Osteoblast (primary cell): ENCODE measurements around the gene IGF1R. TPM values are rescaled to one million over a fixed set of nuclear protein-coding genes. Genes with fewer than 3 reads are reported as not detected.

Source experiments
- DNase-seq: peaks from one replicate; pipeline ENCODE4 v3.0.0; 2011; ENCODE audit warnings: low spot score, mixed read lengths; ENCODE audit not compliant: insufficient read length; ENCODE audit errors: missing footprints
- H2AFZ ChIP-seq: 2 replicates; pipeline ENCODE4 v1.6.0; 2011; ENCODE audit warnings: mild to moderate bottlenecking, low read length
- H3K27ac ChIP-seq: 2 replicates; pipeline ENCODE4 v1.5.1; 2011; ENCODE audit warnings: mild to moderate bottlenecking, low read depth, low read length, moderate library complexity
- H3K27me3 ChIP-seq: 2 replicates; pipeline ENCODE4 v1.6.0; 2012; ENCODE audit warnings: mild to moderate bottlenecking, control low read depth, inconsistent platforms, low read length, moderate library complexity; ENCODE audit not compliant: insufficient read depth
- H3K36me3 ChIP-seq: 2 replicates; pipeline ENCODE4 v1.5.1; 2011; ENCODE audit warnings: mild to moderate bottlenecking, low read length, control low read depth, moderate library complexity; ENCODE audit not compliant: insufficient read depth
- H3K4me1 ChIP-seq: 2 replicates; pipeline ENCODE4 v1.5.1; 2011; ENCODE audit warnings: mild to moderate bottlenecking, low read length, control low read depth, moderate library complexity; ENCODE audit not compliant: insufficient read depth
- H3K4me2 ChIP-seq: 2 replicates; pipeline ENCODE4 v1.6.0; 2011; ENCODE audit warnings: mild to moderate bottlenecking, low read length; ENCODE audit not compliant: insufficient read depth
- H3K4me3 ChIP-seq: fragments of 200-600 bp; sonication (generic); 3 replicates; pipeline ENCODE4 v1.5.1; 2012; ENCODE audit warnings: mild to moderate bottlenecking, low read length, inconsistent platforms; ENCODE audit not compliant: insufficient read depth
- H3K79me2 ChIP-seq: 2 replicates; pipeline ENCODE4 v1.6.0; 2012; ENCODE audit warnings: mild to moderate bottlenecking, low read length, control low read depth, inconsistent platforms; ENCODE audit not compliant: insufficient read depth
- H3K9me3 ChIP-seq: 2 replicates; pipeline ENCODE4 v1.5.1; 2011; ENCODE audit warnings: low read depth, low read length, control low read depth
- H4K20me1 ChIP-seq: 2 replicates; pipeline ENCODE4 v1.6.0; 2012; ENCODE audit warnings: mild to moderate bottlenecking, low read length, control low read depth; ENCODE audit not compliant: insufficient read depth
- total RNA-seq: library from RNA; depleted of rRNA; stranded (reverse); fragments of >200 nt; gene quantifications from 2 replicates; pipeline ENCODE4 v1.2.3, GENCODE V29; 2012
- TF ChIP-seq, protein P1 (sequence below): IDR thresholded peaks from 2 replicates; pipeline ENCODE4 v1.5.1; 2011; ENCODE audit warnings: mild to moderate bottlenecking, low read depth, low read length, moderate library complexity; ENCODE audit errors: extremely low read depth

IGF1R gene
- total RNA-seq, 1 donor, result 18.8 TPM

DNA sequence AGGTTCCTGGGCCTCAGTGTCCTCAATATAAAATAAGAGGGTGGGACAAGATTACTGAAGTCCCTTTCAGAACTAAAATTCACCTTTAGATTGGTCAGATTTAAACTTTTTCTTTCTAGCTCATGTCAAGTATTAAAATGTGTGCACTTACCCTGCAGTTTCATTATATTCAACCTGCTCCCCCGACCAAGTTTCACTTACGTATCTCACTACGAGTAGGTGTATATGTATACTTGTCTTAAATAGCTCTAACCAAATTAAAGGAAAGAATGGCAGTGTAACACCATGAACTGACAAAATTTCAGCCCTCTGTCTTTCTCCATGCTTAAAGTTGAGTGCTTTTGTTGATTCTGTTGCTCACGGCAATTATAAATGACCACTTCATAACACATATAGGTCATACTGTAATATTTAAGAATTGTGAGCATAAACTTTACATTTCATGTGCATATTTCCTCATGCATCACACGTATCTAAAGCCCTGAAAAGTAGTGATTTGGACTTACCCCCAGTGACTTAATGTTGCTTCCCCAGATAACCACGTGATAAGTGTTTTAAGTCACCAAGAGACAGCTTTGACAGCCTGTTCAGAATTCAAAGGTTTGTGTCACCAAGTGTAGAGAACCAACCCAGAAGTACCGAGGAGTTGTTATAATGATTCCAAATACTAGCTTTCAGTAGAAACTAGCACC, 289.2 kb downstream of the IGF1R start:
- Histone ChIP-seq H3K79me2 (no peaks in the 10 kb centered on the region), H3K4me2 (no peak overlapping the region), H2AFZ (no peak overlapping the region), H3K4me3 (no peak overlapping the region), H3K9me3 (no peaks in the 10 kb centered on the region), H3K27ac (no peak overlapping the region), H3K4me1 (peaks cover 4% of the 10 kb centered on the region), H4K20me1 (no peaks in the 10 kb centered on the region), H3K36me3 (peaks cover 23% of the 10 kb centered on the region), H3K27me3 (no peaks in the 10 kb centered on the region)
- DNase-seq, result no peak
- TF ChIP-seq, protein P1, sequence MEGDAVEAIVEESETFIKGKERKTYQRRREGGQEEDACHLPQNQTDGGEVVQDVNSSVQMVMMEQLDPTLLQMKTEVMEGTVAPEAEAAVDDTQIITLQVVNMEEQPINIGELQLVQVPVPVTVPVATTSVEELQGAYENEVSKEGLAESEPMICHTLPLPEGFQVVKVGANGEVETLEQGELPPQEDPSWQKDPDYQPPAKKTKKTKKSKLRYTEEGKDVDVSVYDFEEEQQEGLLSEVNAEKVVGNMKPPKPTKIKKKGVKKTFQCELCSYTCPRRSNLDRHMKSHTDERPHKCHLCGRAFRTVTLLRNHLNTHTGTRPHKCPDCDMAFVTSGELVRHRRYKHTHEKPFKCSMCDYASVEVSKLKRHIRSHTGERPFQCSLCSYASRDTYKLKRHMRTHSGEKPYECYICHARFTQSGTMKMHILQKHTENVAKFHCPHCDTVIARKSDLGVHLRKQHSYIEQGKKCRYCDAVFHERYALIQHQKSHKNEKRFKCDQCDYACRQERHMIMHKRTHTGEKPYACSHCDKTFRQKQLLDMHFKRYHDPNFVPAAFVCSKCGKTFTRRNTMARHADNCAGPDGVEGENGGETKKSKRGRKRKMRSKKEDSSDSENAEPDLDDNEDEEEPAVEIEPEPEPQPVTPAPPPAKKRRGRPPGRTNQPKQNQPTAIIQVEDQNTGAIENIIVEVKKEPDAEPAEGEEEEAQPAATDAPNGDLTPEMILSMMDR, result no peak

GRCh38 chr15:98938105-98938417, 289.7 kb downstream of the IGF1R start:
- TF ChIP-seq, protein P1, result no peak

GRCh38 chr15:98938799-98939198, 290.5 kb downstream of the IGF1R start:
- H3K36me3 ChIP-seq, result peaks cover 23% of the 10 kb centered on the region

More at GRCh38 chr15:98938105-98938417, 289.7 kb downstream of the IGF1R start:
- H3K79me2 ChIP-seq, result no peaks in the 10 kb centered on the region
- H3K4me1 ChIP-seq, result peaks cover 4% of the 10 kb centered on the region
- peaks cover 23% of the 10 kb centered on the region for H3K36me3 ChIP-seq
- no peak overlapping the region for H3K4me2 ChIP-seq
- H2AFZ ChIP-seq, result no peak overlapping the region
- no peak for DNase-seq
- no peaks in the 10 kb centered on the region for H4K20me1 ChIP-seq
- H3K9me3 ChIP-seq, result no peaks in the 10 kb centered on the region
- no peak overlapping the region for H3K27ac ChIP-seq
- no peak overlapping the region for H3K4me3 ChIP-seq
- no peaks in the 10 kb centered on the region for H3K27me3 ChIP-seq

More at GRCh38 chr15:98938799-98939198, 290.5 kb downstream of the IGF1R start:
- TF ChIP-seq, protein P1, result no peak
- no peaks in the 10 kb centered on the region for H4K20me1 ChIP-seq
- no peaks in the 10 kb centered on the region for H3K27me3 ChIP-seq
- H3K79me2 ChIP-seq, result no peaks in the 10 kb centered on the region
- H2AFZ ChIP-seq, result no peak overlapping the region
- no peaks in the 10 kb centered on the region for H3K9me3 ChIP-seq
- H3K4me1 ChIP-seq, result peaks cover 4% of the 10 kb centered on the region
- no peak overlapping the region for H3K4me2 ChIP-seq
- no peak overlapping the region for H3K4me3 ChIP-seq
- H3K27ac ChIP-seq, result no peak overlapping the region
- DNase-seq, result no peak
